HG03469 (cell line): ENCODE measurements around the gene HSBP1.

ENCODE experiments used
- ATAC-seq: cut with Tn5 transposase; IDR thresholded peaks from one replicate; pipeline ENCODE4 v1.9.1; 2021; ENCODE audit warnings: mild to moderate bottlenecking, moderate library complexity, moderate number of reproducible peaks; ENCODE audit not compliant: unreplicated experiment

HSBP1 gene

DNA sequence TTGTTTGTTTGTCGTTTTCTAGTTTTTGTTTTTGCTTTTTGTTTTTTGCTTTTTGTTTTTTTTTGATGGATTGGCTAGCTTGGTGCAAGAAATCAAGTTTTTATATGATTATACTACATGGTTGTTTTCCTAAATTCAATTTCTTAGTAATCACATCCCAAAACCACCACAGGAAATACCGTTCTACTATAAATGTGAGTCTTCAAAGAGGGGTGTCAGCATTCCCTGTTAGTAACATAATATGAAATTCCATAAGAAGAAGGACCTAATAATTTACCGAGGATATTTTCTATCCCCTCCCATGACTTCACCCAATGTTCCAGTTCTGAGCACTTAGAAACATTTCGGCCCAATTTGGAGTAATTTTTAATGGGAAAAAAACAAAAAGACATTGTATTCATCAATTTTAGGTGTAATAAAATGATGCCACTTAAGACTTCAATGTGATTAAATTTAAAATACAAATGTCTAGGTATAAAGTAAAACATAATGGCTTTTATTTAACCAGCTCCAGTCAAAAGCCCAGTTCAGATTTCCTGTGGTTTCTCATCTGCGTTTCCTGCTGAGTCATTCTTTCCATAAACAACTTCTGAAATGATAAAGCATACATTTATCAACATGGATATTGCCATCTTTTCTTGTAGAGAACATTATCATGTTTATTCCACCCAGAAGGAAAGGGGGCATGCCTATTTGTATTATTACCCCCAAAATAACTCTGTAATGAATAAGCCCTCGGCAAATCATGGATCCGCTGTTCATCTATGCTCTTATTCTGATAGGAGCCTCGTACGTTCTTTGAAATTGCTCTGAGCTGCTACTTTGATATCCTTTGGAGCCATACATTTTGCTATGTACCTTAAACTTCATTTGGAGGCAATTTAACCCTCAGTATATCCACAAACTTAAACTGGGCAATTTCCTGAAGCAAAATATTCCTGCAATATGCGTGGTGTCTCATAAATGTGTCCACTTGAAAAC lies 28.1 kb downstream of the HSBP1 start:
- no peak for ATAC-seq

GRCh38 chr16:83837566-83837965 lies 29.8 kb downstream of the HSBP1 start:
- no peak for ATAC-seq

GRCh38 chr16:83838151-83838550 lies 30.4 kb downstream of the HSBP1 start:
- ATAC-seq, result no peak

DNA sequence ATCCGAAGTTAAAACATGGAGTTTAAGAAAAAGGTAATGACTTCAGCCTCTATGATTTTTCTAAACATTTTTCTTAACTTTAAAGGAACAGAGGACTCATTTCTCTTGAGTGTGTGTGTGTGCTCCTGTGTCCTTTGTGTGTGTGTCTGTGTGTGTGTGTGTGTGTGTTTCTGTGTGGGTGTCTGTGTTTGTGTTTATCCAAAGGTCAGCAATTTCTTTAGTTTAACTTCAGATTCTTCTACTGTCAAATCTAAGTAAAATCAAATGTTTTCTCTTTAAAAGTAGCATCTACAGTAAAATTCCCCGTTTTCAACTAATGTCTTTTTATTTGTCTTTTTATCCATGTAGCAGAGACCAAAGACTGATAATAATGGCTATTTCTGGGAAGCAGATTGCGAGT lies 31.8 kb downstream of the HSBP1 start:
- ATAC-seq, result no peak

GRCh38 chr16:83840060-83840617 lies 32.4 kb downstream of the HSBP1 start:
- ATAC-seq, result no peak

- ATAC-seq, result no peak
These were observed 34.5 kb downstream of the HSBP1 start for GRCh38 chr16:83842291-83842690.

DNA sequence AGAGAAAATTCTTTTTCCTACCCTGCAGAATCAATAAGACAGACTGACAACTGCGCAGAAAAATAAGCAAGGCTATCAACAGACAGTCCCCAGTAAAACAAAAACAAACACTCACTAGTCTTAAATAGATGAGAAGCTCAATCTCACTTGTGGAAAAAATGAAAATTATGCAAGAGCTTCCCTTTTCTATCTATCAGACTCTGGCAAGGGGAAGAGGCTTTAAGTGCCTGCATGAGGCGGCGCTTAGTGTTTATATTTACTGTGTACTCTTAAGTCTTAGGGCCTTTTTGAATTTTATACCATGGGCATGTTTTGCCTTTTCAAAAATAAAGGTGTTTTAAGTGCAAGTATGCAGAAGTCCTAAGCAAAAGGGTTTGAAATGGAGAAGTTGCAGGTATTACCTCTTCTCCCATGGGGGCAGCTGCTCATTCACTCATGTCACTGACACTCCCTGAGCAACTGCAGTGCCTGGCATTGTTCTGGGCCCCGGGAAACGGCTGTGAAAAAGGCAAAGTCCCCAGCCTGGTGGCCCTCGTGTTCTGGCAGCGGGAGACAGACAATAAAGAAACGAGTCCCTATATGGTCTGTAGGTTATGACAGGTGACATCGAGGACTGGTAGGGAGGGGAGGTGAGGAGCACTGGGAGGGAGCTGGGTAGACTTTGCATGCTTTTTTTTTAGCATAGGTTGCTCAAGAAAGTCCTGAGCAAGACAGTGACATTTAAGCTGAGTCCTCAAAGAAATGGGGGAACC lies 35.2 kb downstream of the HSBP1 start:
- ATAC-seq, result no peak

DNA sequence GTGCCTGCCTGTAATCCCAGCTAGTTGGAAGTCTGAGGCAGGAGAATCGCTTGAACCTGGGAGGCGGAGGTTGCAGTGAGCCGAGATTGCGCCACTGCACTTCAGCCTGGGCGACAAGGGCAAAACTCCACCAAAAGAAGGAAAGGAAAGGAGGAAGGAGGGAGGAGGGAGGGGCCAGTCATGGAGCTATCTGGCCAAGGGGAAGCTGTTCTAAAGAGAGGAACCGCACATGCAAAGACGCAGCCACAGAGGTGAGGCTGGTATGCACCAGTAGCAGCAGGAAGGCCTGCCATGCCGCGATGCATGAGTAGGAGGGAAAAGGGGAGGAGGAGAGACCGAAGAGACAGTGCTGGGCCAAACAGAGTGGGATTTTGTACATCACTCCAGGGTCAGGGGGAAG lies 35.9 kb downstream of the HSBP1 start:
- ATAC-seq, result no peak

GRCh38 chr16:83845263-83845662 lies 37.5 kb downstream of the HSBP1 start:
- no peak for ATAC-seq

DNA sequence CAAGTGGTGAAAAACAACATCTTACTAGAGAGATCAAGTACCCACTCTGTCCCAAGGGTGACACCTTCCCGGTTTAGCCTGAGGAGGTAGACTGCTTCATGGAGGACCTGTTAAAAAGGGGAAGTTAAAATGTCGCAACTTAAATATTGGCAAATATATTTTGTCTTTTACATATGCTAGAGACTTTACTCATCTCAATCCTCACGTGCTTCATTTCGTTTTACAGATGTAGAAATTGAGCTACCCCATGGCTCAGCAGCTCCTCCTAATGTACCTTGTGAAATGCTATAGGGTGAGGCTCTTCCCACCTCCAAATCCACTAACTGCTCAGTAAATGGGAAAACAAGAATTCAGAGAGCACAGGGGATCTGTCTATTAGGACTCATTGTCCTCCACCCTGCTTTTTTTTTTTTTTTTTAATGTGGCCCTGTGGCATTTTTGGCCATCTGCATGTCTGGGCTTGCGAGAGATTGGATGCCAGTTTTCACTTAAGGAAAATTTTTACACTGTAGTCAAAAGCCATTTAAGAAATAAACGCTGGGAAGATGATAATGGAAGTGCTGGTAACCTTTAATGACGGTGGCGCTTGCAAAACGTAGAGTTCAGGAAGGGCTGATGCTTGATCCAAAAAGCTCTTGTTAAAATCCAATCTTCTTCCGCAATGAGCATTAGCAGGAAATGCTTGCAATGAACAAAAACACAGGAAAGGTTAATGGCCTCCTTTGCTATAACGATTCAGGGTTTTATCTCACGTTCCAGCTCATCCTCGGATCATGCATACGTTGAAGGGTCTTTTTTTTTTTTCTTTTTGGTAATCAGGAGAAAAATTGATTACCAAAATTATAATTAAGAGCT lies 39.8 kb downstream of the HSBP1 start:
- ATAC-seq, result no peak

- ATAC-seq, result no peak
These were observed 41.6 kb downstream of the HSBP1 start for GRCh38 chr16:83849421-83849820.

DNA sequence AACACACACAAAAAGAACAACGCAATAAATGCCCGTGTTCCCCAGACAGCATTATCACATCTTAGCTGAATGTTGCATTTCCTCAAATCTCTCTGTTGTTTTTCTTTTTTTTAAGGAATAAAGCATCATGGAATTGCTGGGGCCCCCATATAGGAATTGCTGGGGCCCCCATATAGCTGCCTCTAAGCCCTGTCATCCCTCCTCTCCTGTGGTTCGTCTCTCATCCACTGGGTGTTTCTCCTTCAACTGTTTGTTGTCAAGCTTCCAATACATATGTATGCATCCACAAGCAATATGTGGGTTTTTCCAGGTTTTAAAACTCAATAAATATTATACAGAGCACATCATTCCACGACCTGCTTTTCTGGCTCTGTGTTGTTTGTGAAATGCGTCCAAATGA lies 43.2 kb downstream of the HSBP1 start:
- ATAC-seq, result no peak

DNA sequence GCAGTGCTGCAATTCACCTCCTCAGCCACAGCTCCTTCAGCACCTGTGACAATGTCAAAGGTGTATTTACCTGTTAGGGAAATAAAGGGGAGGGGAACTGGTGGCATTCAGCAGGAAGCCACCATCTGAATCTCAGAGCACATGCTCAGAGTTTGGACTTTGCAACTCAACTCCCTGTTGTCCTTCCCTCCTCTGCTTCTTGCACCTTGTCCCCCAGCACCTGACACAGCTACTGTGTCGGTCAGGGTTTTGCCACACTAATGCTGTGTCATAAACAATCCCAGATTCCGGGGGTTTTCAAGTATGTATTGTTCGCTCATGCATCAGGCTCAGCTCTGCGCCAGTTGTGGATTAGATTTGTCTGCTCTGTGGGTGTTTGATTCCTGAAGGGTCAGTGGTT lies 43.7 kb downstream of the HSBP1 start:
- ATAC-seq, result no peak

DNA sequence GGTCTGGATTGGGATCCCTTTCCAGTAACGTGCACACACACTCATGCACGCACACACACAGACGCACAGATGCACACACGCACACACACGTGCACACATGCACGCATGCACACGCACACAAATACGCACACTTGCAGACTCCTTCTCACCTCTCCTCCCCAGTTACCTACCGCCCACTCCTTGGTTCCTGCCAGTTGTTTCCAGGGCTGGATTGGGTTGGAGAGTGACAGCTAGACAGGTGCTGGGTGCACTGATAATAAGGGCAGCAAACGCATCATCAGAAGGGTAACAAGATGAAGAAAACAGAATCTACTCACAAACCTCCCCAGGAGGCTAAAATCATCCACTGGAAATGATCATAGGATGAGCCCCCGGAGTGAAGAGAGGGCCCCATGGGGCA lies 45.0 kb downstream of the HSBP1 start:
- no peak for ATAC-seq

GRCh38 chr16:83853834-83854233 lies 46.1 kb downstream of the HSBP1 start:
- no peak for ATAC-seq

DNA sequence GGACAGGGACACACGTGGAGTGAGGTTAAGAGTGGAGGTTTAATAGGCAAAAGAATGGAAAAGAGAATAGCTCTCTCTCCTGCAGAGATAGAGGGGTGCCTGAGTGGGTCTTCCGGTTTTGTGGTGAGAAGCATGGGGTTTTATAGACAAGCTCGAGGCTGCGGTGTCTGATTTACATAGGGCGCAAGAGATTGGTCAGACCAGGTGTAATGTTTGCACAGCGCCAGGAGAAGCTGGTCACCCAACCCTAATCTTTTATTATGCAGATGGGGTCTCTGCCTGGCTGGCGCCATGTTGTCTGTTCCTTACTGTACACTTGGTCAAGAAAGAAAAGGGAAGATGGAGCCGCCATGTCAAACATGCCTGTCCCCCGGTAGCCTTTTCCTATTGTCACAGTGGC lies 46.6 kb downstream of the HSBP1 start:
- no peak for ATAC-seq

DNA sequence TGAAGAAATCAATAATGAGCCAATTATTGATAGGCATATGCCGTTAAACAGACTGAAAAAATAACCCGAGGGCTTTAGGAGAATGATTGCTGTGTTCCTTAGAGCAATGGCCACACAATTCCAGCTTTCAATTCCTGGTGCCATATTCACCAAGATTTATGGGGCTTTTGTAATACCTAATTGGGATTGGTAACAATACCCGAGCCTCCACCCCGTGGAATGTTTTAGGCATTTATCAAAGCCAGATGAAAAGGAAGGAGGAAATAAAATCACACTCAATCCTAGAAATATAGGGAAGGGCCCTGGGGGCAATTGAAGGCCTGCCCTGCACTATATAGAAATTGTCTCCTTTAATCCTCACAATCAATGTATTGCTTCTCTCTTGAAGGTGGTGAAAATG lies 49.0 kb downstream of the HSBP1 start:
- no peak for ATAC-seq

GRCh38 chr16:83859265-83859664 lies 51.5 kb downstream of the HSBP1 start:
- ATAC-seq, result no peak

DNA sequence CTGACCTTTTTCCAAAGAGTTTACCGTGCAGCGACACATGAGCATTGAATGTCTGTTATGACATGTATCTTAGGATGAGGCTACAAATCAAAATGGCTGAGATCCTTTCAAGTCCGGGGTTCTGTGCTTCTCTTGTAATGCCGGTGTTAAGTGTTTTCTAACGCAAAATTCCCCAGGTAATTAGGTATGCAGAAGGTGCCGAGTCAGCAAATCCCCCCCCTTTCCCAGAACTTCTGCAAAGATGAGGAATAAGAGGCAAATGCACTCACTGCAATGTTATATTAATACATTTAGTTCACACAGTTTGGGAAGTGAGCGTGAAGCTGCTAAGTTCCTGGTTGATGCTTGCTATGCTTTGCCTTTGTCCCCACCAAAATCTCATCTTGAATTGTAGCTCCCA lies 54.9 kb downstream of the HSBP1 start:
- no peak for ATAC-seq

GRCh38 chr16:83863682-83864081 lies 55.9 kb downstream of the HSBP1 start:
- no peak for ATAC-seq
